Epithelial cell of esophagus (primary cell): ENCODE data around the gene RNU6-8.

Experiments used
- DNase-seq: peaks from one replicate; pipeline ENCODE4 v3.0.0; 2010; ENCODE audit warnings: low read depth
- H3K4me3 ChIP-seq: 2 replicates; pipeline ENCODE4 v1.5.1; 2011; ENCODE audit warnings: mild to moderate bottlenecking, low read length, control low read depth
- CTCF ChIP-seq: IDR thresholded peaks from 2 replicates; pipeline ENCODE4 v1.5.1; 2011; ENCODE audit warnings: low read depth, mild to moderate bottlenecking, low read length, control low read depth, inconsistent platforms; ENCODE audit not compliant: insufficient read depth; ENCODE audit errors: missing control alignments

Gene RNU6-8

GRCh38 chr14:32225378-32225920 is 22.4 kb upstream of the RNU6-8 start:
- TF ChIP-seq CTCF: no peak
- no peak for DNase-seq
- no peak overlapping the region for H3K4me3 ChIP-seq

GRCh38 chr14:32224737-32225377 is 21.8 kb upstream of the RNU6-8 start:
- H3K4me3 ChIP-seq: no peak overlapping the region
- TF ChIP-seq CTCF: peak; percentile 59
- DNase-seq: peak; percentile 68

GRCh38 chr14:32217301-32217700 is 14.2 kb upstream of the RNU6-8 start:
- H3K4me3 ChIP-seq: no peak overlapping the region
- DNase-seq: no peak
- no peak for TF ChIP-seq CTCF

- DNase-seq: no peak
- TF ChIP-seq CTCF: no peak
- no peak overlapping the region for H3K4me3 ChIP-seq
Observed at GRCh38 chr14:32212833-32213232, 9.8 kb upstream of the RNU6-8 start.

GRCh38 chr14:32211068-32211404 is 8.0 kb upstream of the RNU6-8 start:
- DNase-seq: no peak
- TF ChIP-seq CTCF: no peak
- no peak overlapping the region for H3K4me3 ChIP-seq

GRCh38 chr14:32209471-32209870 is 6.4 kb upstream of the RNU6-8 start:
- DNase-seq: no peak
- no peak overlapping the region for H3K4me3 ChIP-seq
- TF ChIP-seq CTCF: no peak

- DNase-seq: no peak
- H3K4me3 ChIP-seq: no peak overlapping the region
- no peak for TF ChIP-seq CTCF
Observed at GRCh38 chr14:32208490-32208889, 5.4 kb upstream of the RNU6-8 start.
